ENCODE data around the gene TCP10L. TPM values are rescaled to one million over a fixed set of nuclear protein-coding genes. Genes with fewer than 3 reads are reported as not detected.

TCP10L gene
- total and polyA plus RNA-seq, 2 of the 8 experiments (the other 6 are each of a cell fraction or from before 2014, with no cell fraction given), result 0.45 to 0.99 TPM

- FAIRE-seq (no peak), DNase-seq (ENCODE audit: low read depth in 1 of 2, low spot score in 2 of 2) (no peak)
- Histone ChIP-seq H4K20me1 (replicated peaks in 1 of 2; ENCODE audit: control insufficient read depth in 1 of 2, insufficient read depth in 2 of 2, low read length in 2 of 2) (no peaks in the 10 kb centered on the region), H3K23ac (ENCODE audit: insufficient read length) (no peak overlapping the region), H2BK5ac (ENCODE audit: low read depth, low read length) (no peak overlapping the region), H4K5ac (ENCODE audit: insufficient read length, low read depth, low read length) (no peak overlapping the region), H3K4me2 (ENCODE audit: insufficient read depth in 1 of 2, low read depth in 2 of 2, low read length in 2 of 2) (no peak overlapping the region), H3K27ac (ENCODE audit: low read depth, low read length) (no peak overlapping the region), H3K27me3 (replicated peaks in 1 of 4; ENCODE audit: control insufficient read depth in 3 of 4, extremely low read depth in 1 of 4, insufficient read depth in 3 of 4, low read length in 3 of 4) (no peaks in the 10 kb centered on the region), H3K4ac (replicated peaks; ENCODE audit: insufficient read length, low read depth, low read length) (no peak overlapping the region), H3K4me3 (ENCODE audit: extremely low read depth in 1 of 4, insufficient read depth in 2 of 4, low read depth in 3 of 4, low read length in 4 of 4) (no peak overlapping the region), H2AFZ (ENCODE audit: low read length) (0 out of 2 replicates have a peak overlapping the region, but pooled peaks have one; percentile 18), H3K9ac (replicated peaks in 1 of 4; ENCODE audit: extremely low read depth in 1 of 4, low read depth in 3 of 4, low read length in 3 of 4) (no peak overlapping the region), H3K18ac (ENCODE audit: extremely low read depth, low read length) (no peak overlapping the region), H3K23me2 (ENCODE audit: low read depth, low read length) (no peaks in the 10 kb centered on the region; the same call in 1 of the 2 replicates), H4K8ac (ENCODE audit: extremely low read depth, insufficient read depth, low read length) (no peak overlapping the region), H3K36me3 (ENCODE audit: control insufficient read depth in 2 of 4, insufficient read depth in 4 of 4, low read length in 3 of 4) (no peaks in the 10 kb centered on the region), H3K79me2 (ENCODE audit: control insufficient read depth in 1 of 2, insufficient read depth in 2 of 2, low read length in 2 of 2) (no peaks in the 10 kb centered on the region), H3K14ac (ENCODE audit: insufficient read length) (no peak overlapping the region), H3K4me1 (replicated peaks in 1 of 4; ENCODE audit: control insufficient read depth in 3 of 4, insufficient read depth in 4 of 4, low read length in 3 of 4) (peaks cover 0 to 18% (median 7%) of the 10 kb centered on the region in 4 experiments; a peak in 5 of 7 replicates), H3K9me3 (ENCODE audit: insufficient read depth in 2 of 2, low read depth in 1 of 2, low read length in 1 of 2) (no peaks in the 10 kb centered on the region), H2AK5ac (ENCODE audit: low read depth, low read length) (no peak overlapping the region), H4K91ac (replicated peaks; ENCODE audit: insufficient read length, low read length) (no peak overlapping the region), H2BK20ac (ENCODE audit: low read length) (no peak overlapping the region), H3K79me1 (ENCODE audit: low read depth, low read length) (no peaks in the 10 kb centered on the region; the same call in 1 of the 2 replicates), H2BK12ac (ENCODE audit: low read depth, low read length) (no peak overlapping the region), H2BK120ac (replicated peaks; ENCODE audit: low read depth, low read length) (no peak overlapping the region), H3K56ac (replicated peaks; ENCODE audit: insufficient read length, low read depth, low read length) (no peak overlapping the region), H2BK15ac (ENCODE audit: low read length) (no peak overlapping the region)
- ChIA-PET CTCF (ENCODE audit: partially characterized antibody) (interaction anchor here (1.1 to 4.2 kb wide), 11 partner anchors 9 to 129 kb away, joined by 3 to 14 read pairs (median 6); partner anchors contain the start of gene EVA1C), POLR2A (ENCODE audit: partially characterized antibody) (interaction anchor here (0.8 kb wide), 1 partner anchor 17 kb away, joined by 3 read pairs; no protein-coding TSS in a partner anchor)
- WGBS, 2 experiments (ENCODE audit: extremely low coverage in 1 of 2, insufficient coverage in 1 of 2, insufficient read length in 1 of 2, insufficient replicate concordance in 2 of 2, low coverage in 1 of 2, low lambda C conversion rate in 2 of 2, missing lambda C conversion rate in 1 of 2), result 82% methylated on average over 8 of the region's 8 CpGs; no CpG with 5 or more reads in 1 of the 2 experiments
- TF ChIP-seq ZNF274 (IDR thresholded peaks at IDR 0.05; ENCODE audit: borderline replicate concordance, extremely low read depth, low read length) (no peak), CBX5 (IDR thresholded peaks at IDR 0.05; ENCODE audit: low read depth, low read length) (no peak), HDAC2 (IDR thresholded peaks at IDR 0.05; ENCODE audit: borderline replicate concordance in 1 of 2, low read depth in 2 of 2, low read length in 2 of 2) (no peak), ATF3 (IDR thresholded peaks at IDR 0.05; ENCODE audit: insufficient read depth, low read depth, low read length) (no peak)
These were observed 61.2 kb downstream of the TCP10L start for GRCh38 chr21:32523988-32524719.

Data from H1 (cell line).